K562 (cell line): Measurements from ENCODE around the gene NTRK1. TPM values are rescaled to one million over a fixed set of nuclear protein-coding genes. Genes with fewer than 3 reads are reported as not detected.

ENCODE experiments used
- AFF1 ChIP-seq, 2 experiments: fragments of 450-650 bp; IDR thresholded peaks; 2 replicates each; pipeline ENCODE4 v1.6.1; 2018; ENCODE audit warnings: mild to moderate bottlenecking in 2 of 2, low read depth in 1 of 2; ENCODE audit not compliant: partially characterized antibody in 2 of 2
- ARNT ChIP-seq, 2 experiments: fragments of 450-650 bp; IDR thresholded peaks; 2 replicates each; pipeline ENCODE4 v1.6.1; 2016; ENCODE audit warnings: mild to moderate bottlenecking in 1 of 2
- CC2D1A ChIP-seq: fragments of 450-650 bp; IDR thresholded peaks from 2 replicates; pipeline ENCODE4 v1.6.1; 2017; ENCODE audit warnings: mild to moderate bottlenecking
- FOSL1 ChIP-seq: fragments of 200-800 bp; sonication (Bioruptor generic); conservative IDR thresholded peaks from 2 replicates; pipeline ENCODE4 v1.6.1; 2016; ENCODE audit warnings: missing genetic modification characterization, missing compliant biosample characterization
- FOXK2 ChIP-seq, 2 experiments: fragments of 450-650 bp; IDR thresholded peaks in 1 of 2; conservative IDR thresholded peaks in 1 of 2; 2 replicates each; pipeline ENCODE4 v1.6.1; 2016; ENCODE audit warnings: low read depth in 2 of 2, mild to moderate bottlenecking in 1 of 2
- IRF9 ChIP-seq: fragments of 450-650 bp; IDR thresholded peaks from 2 replicates; pipeline ENCODE4 v1.6.1; 2016; ENCODE audit warnings: missing biosample characterization, missing genetic modification characterization
- NCOA6 ChIP-seq: fragments of 450-650 bp; IDR thresholded peaks from 2 replicates; pipeline ENCODE4 v1.6.1; 2017; ENCODE audit warnings: mild to moderate bottlenecking
- NFIC ChIP-seq: fragments of 450-650 bp; IDR thresholded peaks from 2 replicates; pipeline ENCODE4 v1.6.1; 2017; ENCODE audit warnings: mild to moderate bottlenecking, inconsistent platforms
- OTX1 ChIP-seq: fragments of 450-650 bp; formaldehyde crosslinking; IDR thresholded peaks from 2 replicates; pipeline ENCODE4 v1.4.0; 2022; ENCODE audit warnings: mild to moderate bottlenecking
- POLR3A ChIP-seq: IDR thresholded peaks from 2 replicates; pipeline ENCODE4 v1.6.1; 2011; ENCODE audit warnings: borderline replicate concordance, mild to moderate bottlenecking, moderate library complexity; ENCODE audit not compliant: insufficient read length, insufficient read depth; ENCODE audit errors: extremely low read depth
- RFX5 ChIP-seq: IDR thresholded peaks from 2 replicates; pipeline ENCODE4 v1.6.1; 2011; ENCODE audit warnings: low read depth, mild to moderate bottlenecking, improper control_type of control experiment, low read length
- SMARCE1 ChIP-seq: fragments of 450-650 bp; IDR thresholded peaks from 2 replicates; pipeline ENCODE4 v1.7.1; 2016; ENCODE audit warnings: mild to moderate bottlenecking
- TSHZ1 ChIP-seq: fragments of 250-450 bp; sonication (Bioruptor Pico); IDR thresholded peaks from 2 replicates; pipeline ENCODE4 v1.4.0; 2020; ENCODE audit warnings: mild to moderate bottlenecking, moderate library complexity
- ZBTB11 ChIP-seq, 3 experiments: fragments of 200-800 bp in 1 of 3; fragments of 250-450 bp in 1 of 3; fragments of 450-650 bp in 1 of 3; sonication (Bioruptor Pico) in 1 of 3; sonication (Bioruptor generic) in 1 of 3; formaldehyde crosslinking in 1 of 3; IDR thresholded peaks; 2 replicates each; pipeline versions ENCODE4 v1.6.1 to v1.8.0; 2016 to 2022; ENCODE audit warnings: mild to moderate bottlenecking in 2 of 3, missing genetic modification characterization in 2 of 3, missing compliant biosample characterization in 1 of 3, moderate library complexity in 1 of 3
- ZNF239 ChIP-seq: fragments of 250-450 bp; sonication (Bioruptor Pico); IDR thresholded peaks from 2 replicates; pipeline ENCODE4 v1.4.0; 2020; ENCODE audit warnings: mild to moderate bottlenecking
- ZNF445 ChIP-seq: fragments of 250-450 bp; sonication (Bioruptor Pico); IDR thresholded peaks from 2 replicates; pipeline ENCODE4 v1.4.0; 2020; ENCODE audit warnings: low read depth, mild to moderate bottlenecking, moderate library complexity
- polyA plus RNA-seq, 8 experiments: library from polyadenylated mRNA; depleted of rRNA in 4 of 8; stranded (reverse) in 5 of 8; unstranded in 3 of 8; fragments of >200 nt; fragmentation: Nextera tagmentation in 2 of 8; fragmentation: Illumina TruSeq in 1 of 8; extraction: Ambion mirVana in 2 of 8; extraction: Trizol in 1 of 8; gene quantifications; 2 replicates each; pipeline versions ENCODE4 v1.2.1 to v1.2.3, GENCODE V29; 2011 to 2014; ENCODE audit warnings: inconsistent platforms in 1 of 8, missing spikeins in 1 of 8
- total RNA-seq, 7 experiments: library from RNA; depleted of rRNA in 6 of 7; stranded (reverse); fragments of >200 nt in 6 of 7; fragmentation: Illumina TruSeq in 2 of 7; extraction: Trizol in 2 of 7; gene quantifications; 2 replicates each; pipeline versions ENCODE4 v1.2.1 to v1.2.3, GENCODE V29; 2011 to 2021; ENCODE audit warnings: low replicate concordance in 1 of 7

Gene NTRK1
- total and polyA plus RNA-seq, 9 of the 15 experiments (the other 6 are each of a cell fraction or from before 2014, with no cell fraction given), result 0.46 to 30.0 (median 7.9) TPM

GRCh38 chr1:156866249-156866909 lies 5.7 kb downstream of the NTRK1 start (continued):
- no peak for TF ChIP-seq IRF9
- TF ChIP-seq AFF1 (IDR thresholded peaks at IDR 0.05; ENCODE audit: low read depth in 1 of 2, partially characterized antibody in 2 of 2), result no peak
- TF ChIP-seq ZNF239 (CRISPR knock-in tag), result no peak
- no peak for TF ChIP-seq RFX5
- 0 out of 2 replicates have a peak, but pooled peaks have one; percentile 7 for TF ChIP-seq NFIC
- TF ChIP-seq POLR3A, result no peak
- peak; percentile 19; the same call in 1 of the 2 replicates for TF ChIP-seq SMARCE1
- no peak for TF ChIP-seq FOSL1 (tag)
- TF ChIP-seq TSHZ1, result no peak
- TF ChIP-seq ARNT (IDR thresholded peaks at IDR 0.05), result no peak
- TF ChIP-seq NCOA6, result no peak
- TF ChIP-seq CC2D1A, result no peak
- TF ChIP-seq ZNF445 (CRISPR knock-in tag), result no peak
- no peak for TF ChIP-seq ZBTB11 (CRISPR knock-in tag; IDR thresholded peaks at IDR 0.05)
- no peak for TF ChIP-seq FOXK2 (conservative IDR thresholded peaks at IDR 0.05 in 1 of 2, IDR thresholded peaks at IDR 0.05 in 1 of 2; ENCODE audit: low read depth in 2 of 2)
- no peak for TF ChIP-seq OTX1 (CRISPR knock-in tag)
